Aorta (tissue), 5 donors: ENCODE data around the gene ELAVL2. TPM values are rescaled to one million over a fixed set of nuclear protein-coding genes. Genes with fewer than 3 reads are reported as not detected.

Source experiments
- ATAC-seq: fragments of 200-7000 bp; cut with Tn5 transposase; one replicate; pipeline ENCODE4 v1.9.1; 2022; ENCODE audit warnings: moderate library complexity; ENCODE audit not compliant: low FRiP score
- DNase-seq, 2 donors: peaks; one replicate each; pipeline ENCODE4 v3.0.0-alpha.2; 2020
- H3K27ac ChIP-seq, 2 donors: one replicate each; pipeline ENCODE4 v1.5.1; 2013; ENCODE audit warnings: low read length in 2 of 2, mild to moderate bottlenecking in 2 of 2, moderate library complexity in 2 of 2, control low read depth in 1 of 2, inconsistent platforms in 1 of 2, low read depth in 1 of 2
- H3K27me3 ChIP-seq, 2 donors: one replicate each; pipeline ENCODE4 v1.6.1; 2013; ENCODE audit warnings: control low read depth in 1 of 2, low read length in 1 of 2, mild to moderate bottlenecking in 1 of 2, moderate library complexity in 1 of 2; ENCODE audit not compliant: insufficient read depth in 2 of 2, control insufficient read depth in 1 of 2
- H3K36me3 ChIP-seq, 2 donors: one replicate each; pipeline ENCODE4 v1.6.1; 2013; ENCODE audit warnings: control low read depth in 1 of 2, low read length in 1 of 2, mild to moderate bottlenecking in 1 of 2; ENCODE audit not compliant: insufficient read depth in 2 of 2, control insufficient read depth in 1 of 2
- H3K4me1 ChIP-seq, 2 donors: one replicate each; pipeline ENCODE4 v1.6.1; 2013; ENCODE audit warnings: low read length in 2 of 2, control low read depth in 1 of 2, mild to moderate bottlenecking in 1 of 2, moderate library complexity in 1 of 2; ENCODE audit not compliant: insufficient read depth in 2 of 2, control insufficient read depth in 1 of 2
- H3K4me3 ChIP-seq, 2 donors: one replicate each; pipeline ENCODE4 v1.5.1; 2013; ENCODE audit warnings: low read length in 2 of 2, control low read depth in 1 of 2, mild to moderate bottlenecking in 1 of 2
- H3K9me3 ChIP-seq: one replicate; pipeline ENCODE4 v1.6.1; 2013; ENCODE audit warnings: mild to moderate bottlenecking, low read length; ENCODE audit not compliant: control insufficient read depth
- WGBS, 2 donors: extraction: QIAGEN DNeasy Blood & Tissue Kit; methylation state at CpG; one replicate each; pipeline ENCODE4 v1.1.7; 2013; 5-methylcytosine and 5-hydroxymethylcytosine counted together
- intact Hi-C, 2 donors: fragments of 100-400 bp; cut with DNase I; formaldehyde crosslinking; loops; one replicate each; pipeline versions ENCODE4 v1.14.2 to v1.15.0; 2022
- polyA plus RNA-seq, 2 donors: library from polyadenylated mRNA; stranded (reverse); fragments of 200-250 nt; gene quantifications; one replicate each; pipeline ENCODE4 v1.2.3, GENCODE V29; 2013
- total RNA-seq, 2 donors: library from RNA; stranded (reverse); fragmentation: NEBNext Ultra II Directional; extraction: Animal tissue kit (Norgen Biotek cat#: 25700); gene quantifications; one replicate each; pipeline ENCODE4 v1.2.1, GENCODE V29; 2021
- donor health status: healthy with polysubstance abuse.
- donor health status: Bipolar disorder and iron deficiency.
- donor health status: DM: no; HTN: no; CAD: no.
- donor health status: DM: no; HTN: no; CAD: no.
- donor health status: DM: yes; HTN: yes; CAD: no.

Gene ELAVL2
- total and polyA plus RNA-seq, 4 donors, result 0.42 TPM; not detected in 3

GRCh38 chr9:23764219-23764618, 61.8 kb downstream of the ELAVL2 start:
- Histone ChIP-seq H3K36me3 (no peaks in the 10 kb centered on the region), H3K27ac (no peak overlapping the region), H3K9me3 (no peaks in the 10 kb centered on the region), H3K4me1 (no peaks in the 10 kb centered on the region), H3K4me3 (no peak overlapping the region), H3K27me3 (no peaks in the 10 kb centered on the region)
- intact Hi-C loops, result no loop called here
- DNase-seq, result no peak
- 68 to 72% methylated on average over 3 of the region's 3 CpGs for WGBS, 2 donors
- ATAC-seq, result no peak

- intact Hi-C loops, result no loop called here
- WGBS, 2 donors, result 81 to 84% methylated on average over 5 of the region's 5 CpGs
- ATAC-seq, result no peak
- Histone ChIP-seq H3K27me3 (no peaks in the 10 kb centered on the region), H3K36me3 (no peaks in the 10 kb centered on the region), H3K9me3 (no peaks in the 10 kb centered on the region), H3K4me3 (no peak overlapping the region), H3K27ac (no peak overlapping the region), H3K4me1 (no peaks in the 10 kb centered on the region)
- DNase-seq, result no peak
Measured at GRCh38 chr9:23754551-23754950, 71.5 kb downstream of the ELAVL2 start.

GRCh38 chr9:23752859-23753258, 73.2 kb downstream of the ELAVL2 start:
- H3K36me3 ChIP-seq, result no peaks in the 10 kb centered on the region
- no peak overlapping the region for H3K27ac ChIP-seq
- H3K4me3 ChIP-seq, result no peak overlapping the region
- no peaks in the 10 kb centered on the region for H3K4me1 ChIP-seq
- intact Hi-C loops, result no loop called here
- no peaks in the 10 kb centered on the region for H3K9me3 ChIP-seq
- ATAC-seq, result no peak
- no peaks in the 10 kb centered on the region for H3K27me3 ChIP-seq
- WGBS, 2 donors, result 61 to 70% methylated on average over 4 of the region's 4 CpGs
- no peak for DNase-seq

- WGBS, 2 donors, result 60 to 73% methylated on average over 4 of the region's 4 CpGs
Measured at GRCh38 chr9:23751633-23752032, 74.4 kb downstream of the ELAVL2 start.

GRCh38 chr9:23750808-23751207, 75.2 kb downstream of the ELAVL2 start:
- no peaks in the 10 kb centered on the region for H3K9me3 ChIP-seq
- H3K4me1 ChIP-seq, result no peaks in the 10 kb centered on the region
- intact Hi-C loops, result no loop called here
- no peak overlapping the region for H3K4me3 ChIP-seq
- H3K36me3 ChIP-seq, result no peaks in the 10 kb centered on the region
- H3K27ac ChIP-seq, result no peak overlapping the region
- no peak for DNase-seq
- 92 to 95% methylated on average over 3 of the region's 3 CpGs for WGBS, 2 donors
- H3K27me3 ChIP-seq, result no peaks in the 10 kb centered on the region
- no peak for ATAC-seq

More at GRCh38 chr9:23751633-23752032, 74.4 kb downstream of the ELAVL2 start:
- Histone ChIP-seq H3K27ac (no peak overlapping the region), H3K9me3 (no peaks in the 10 kb centered on the region), H3K27me3 (no peaks in the 10 kb centered on the region), H3K4me1 (no peaks in the 10 kb centered on the region), H3K36me3 (no peaks in the 10 kb centered on the region), H3K4me3 (no peak overlapping the region)
- DNase-seq, result no peak
- ATAC-seq, result no peak
- intact Hi-C loops, result no loop called here

GRCh38 chr9:23747088-23748075, 78.7 kb downstream of the ELAVL2 start:
- no peaks in the 10 kb centered on the region for H3K36me3 ChIP-seq
- DNase-seq (no peak), ATAC-seq (no peak)
- no peaks in the 10 kb centered on the region for H3K9me3 ChIP-seq
- H3K27ac ChIP-seq, result no peak overlapping the region
- H3K4me1 ChIP-seq, result no peaks in the 10 kb centered on the region
- H3K27me3 ChIP-seq, result no peaks in the 10 kb centered on the region
- intact Hi-C loops, result no loop called here
- 75 to 77% methylated on average over 5 of the region's 5 CpGs for WGBS, 2 donors
- no peak overlapping the region for H3K4me3 ChIP-seq

- Histone ChIP-seq H3K9me3 (no peaks in the 10 kb centered on the region), H3K36me3 (no peaks in the 10 kb centered on the region), H3K27ac (no peak overlapping the region), H3K27me3 (no peaks in the 10 kb centered on the region), H3K4me1 (no peaks in the 10 kb centered on the region), H3K4me3 (no peak overlapping the region)
- no peak for ATAC-seq
- intact Hi-C loops, result loop anchor here in 1 of 2 donors (1.0 kb wide), 1 partner anchor 20 kb away; no protein-coding TSS in a partner anchor
- DNase-seq, result no peak
- WGBS, 2 donors, result 55 to 70% methylated on average over 2 of the region's 2 CpGs
Measured at GRCh38 chr9:23746317-23746716, 79.7 kb downstream of the ELAVL2 start.

- Histone ChIP-seq H3K27ac (no peak overlapping the region), H3K4me3 (no peak overlapping the region), H3K9me3 (no peaks in the 10 kb centered on the region), H3K27me3 (no peaks in the 10 kb centered on the region), H3K4me1 (no peaks in the 10 kb centered on the region), H3K36me3 (no peaks in the 10 kb centered on the region)
- intact Hi-C loops, result no loop called here
- no peak for DNase-seq
- WGBS, 2 donors, result 82 to 84% methylated on average over 3 of the region's 3 CpGs
- no peak for ATAC-seq
Measured at GRCh38 chr9:23743036-23743435, 83.0 kb downstream of the ELAVL2 start.

- Histone ChIP-seq H3K36me3 (no peaks in the 10 kb centered on the region), H3K27ac (no peak overlapping the region), H3K27me3 (no peaks in the 10 kb centered on the region), H3K9me3 (no peaks in the 10 kb centered on the region), H3K4me3 (no peak overlapping the region), H3K4me1 (no peaks in the 10 kb centered on the region)
- intact Hi-C loops, result no loop called here
- DNase-seq (no peak), ATAC-seq (no peak)
- 13 to 23% methylated on average over 1 of the region's 1 CpG for WGBS, 2 donors
Measured at GRCh38 chr9:23741351-23741750, 84.7 kb downstream of the ELAVL2 start.
